HCT116 (cell line): Measurements from ENCODE around the gene ROMO1.

ENCODE experiments used
- CEBPB ChIP-seq: IDR thresholded peaks from 2 replicates; pipeline ENCODE4 v1.6.1; 2012; ENCODE audit warnings: low read depth
- CTCF ChIP-seq, 3 experiments: fragments of 200-600 bp in 1 of 3; sonication (generic) in 1 of 3; IDR thresholded peaks in 2 of 3; conservative IDR thresholded peaks in 1 of 3; 2 replicates each; pipeline ENCODE4 v1.5.1; 2012 to 2017; ENCODE audit warnings: low read depth in 2 of 3, low read length in 2 of 3, antibody characterized with exemption in 1 of 3, borderline replicate concordance in 1 of 3, control low read depth in 1 of 3, mild to moderate bottlenecking in 1 of 3, mixed read lengths in 1 of 3, mixed run types in 1 of 3, moderate library complexity in 1 of 3; ENCODE audit not compliant: insufficient read depth in 1 of 3
- ELF1 ChIP-seq: IDR thresholded peaks from 2 replicates; pipeline ENCODE4 v1.6.1; 2012; ENCODE audit warnings: low read depth, borderline replicate concordance
- SP1 ChIP-seq: IDR thresholded peaks from 2 replicates; pipeline ENCODE4 v1.6.1; 2012; ENCODE audit warnings: low read depth
- SRF ChIP-seq: IDR thresholded peaks from 2 replicates; pipeline ENCODE4 v1.6.1; 2012; ENCODE audit warnings: low read depth
- TCF7L2 ChIP-seq: IDR thresholded peaks from 2 replicates; pipeline ENCODE4 v1.7.0; 2011; ENCODE audit warnings: borderline replicate concordance, inconsistent platforms; ENCODE audit not compliant: insufficient read depth, insufficient read length; ENCODE audit errors: extremely low read depth
- ZFX ChIP-seq: fragments of 450-650 bp; IDR thresholded peaks from 2 replicates; pipeline ENCODE4 v1.6.1; 2017
- ZNF274 ChIP-seq: fragments of 200-500 bp; sonication (Bioruptor generic); IDR thresholded peaks from 2 replicates; pipeline ENCODE4 v1.6.1; 2014; ENCODE audit warnings: mild to moderate bottlenecking, low read depth, low read length, inconsistent platforms

GRCh38 chr20:35663516-35664465, 35.4 kb upstream of the ROMO1 start:
- TF ChIP-seq CTCF (IDR thresholded peaks at IDR 0.05 in 2 of 3, conservative IDR thresholded peaks at IDR 0.05 in 1 of 3; ENCODE audit: borderline replicate concordance in 1 of 3, insufficient read depth in 1 of 3, low read depth in 2 of 3, low read length in 2 of 3) (no peak), SP1 (no peak), ELF1 (no peak), ZNF274 (no peak), TCF7L2 (no peak), CEBPB (no peak), SRF (no peak), ZFX (no peak)
